Right kidney (tissue), 1 donor: ENCODE results near the gene AKIP1.

Experiments
- DNase-seq: peaks from one replicate; pipeline ENCODE4 v3.0.0-alpha.2; 2016

The AKIP1 gene

GRCh38 chr11:8956860-8957259 lies 45.9 kb downstream of the AKIP1 start:
- no peak for DNase-seq

- DNase-seq: peak; percentile 28
Measured at GRCh38 chr11:8959546-8960166, 48.7 kb downstream of the AKIP1 start.

- DNase-seq: no peak
Measured at GRCh38 chr11:8961401-8961800, 50.4 kb downstream of the AKIP1 start.

GRCh38 chr11:8962841-8963240 lies 51.9 kb downstream of the AKIP1 start:
- DNase-seq: no peak

- no peak for DNase-seq
Measured at GRCh38 chr11:8963569-8964323, 52.8 kb downstream of the AKIP1 start.

GRCh38 chr11:8964324-8965320 lies 53.6 kb downstream of the AKIP1 start, which contains the start of gene TMEM9B:
Gene TMEM9B, minus strand, starts transcription at chr11:8964442. Its CDS starts 129 bp downstream, at chr11:8964313.
- peak; percentile 99 for DNase-seq

GRCh38 chr11:8967184-8967583 lies 56.2 kb downstream of the AKIP1 start:
- no peak for DNase-seq
